SH-SY5Y (cell line): ENCODE data around the gene VSIG2.

Experiments used
- GATA2 ChIP-seq: IDR thresholded peaks from 2 replicates; pipeline ENCODE4 v1.6.1; 2011; ENCODE audit warnings: mild to moderate bottlenecking, low read depth, low read length
- GATA3 ChIP-seq: IDR thresholded peaks from 2 replicates; pipeline ENCODE4 v1.6.1; 2011; ENCODE audit warnings: low read depth, mild to moderate bottlenecking, low read length, moderate library complexity

- no peak for TF ChIP-seq GATA2
- TF ChIP-seq GATA3, result no peak
These were observed 14.3 kb downstream of the VSIG2 start for GRCh38 chr11:124737638-124738305.
